Fibroblast of lung (primary cell): ENCODE data around the gene TNFSF9. TPM values are rescaled to one million over a fixed set of nuclear protein-coding genes. Genes with fewer than 3 reads are reported as not detected.

Source experiments
- DNase-seq, 2 donors: peaks; one replicate each; pipeline versions ENCODE4 v3.0.0 to v3.0.0-alpha.2; 2010; ENCODE audit warnings: low read depth in 2 of 2
- H2AFZ ChIP-seq: 2 replicates; pipeline ENCODE4 v1.5.1; 2012; ENCODE audit warnings: low read length, control low read depth, inconsistent platforms
- H3K27ac ChIP-seq: 2 replicates; pipeline ENCODE4 v1.5.1; 2011; ENCODE audit warnings: low read length, control low read depth; ENCODE audit not compliant: insufficient read depth
- H3K27me3 ChIP-seq: 2 replicates; pipeline ENCODE4 v1.5.1; 2011; ENCODE audit warnings: mild to moderate bottlenecking, low read length; ENCODE audit not compliant: control insufficient read depth, insufficient read depth
- H3K36me3 ChIP-seq: 2 replicates; pipeline ENCODE4 v1.5.1; 2011; ENCODE audit warnings: low read length; ENCODE audit not compliant: control insufficient read depth, insufficient read depth
- H3K4me1 ChIP-seq: 2 replicates; pipeline ENCODE4 v1.5.1; 2011; ENCODE audit warnings: low read length; ENCODE audit not compliant: control insufficient read depth, insufficient read depth; ENCODE audit errors: extremely low read depth
- H3K4me2 ChIP-seq: 2 replicates; pipeline ENCODE4 v1.5.1; 2011; ENCODE audit warnings: low read length, control low read depth; ENCODE audit not compliant: insufficient read depth; ENCODE audit errors: extremely low read depth
- H3K4me3 ChIP-seq, 4 experiments: fragments of 200-600 bp in 1 of 4; sonication (generic) in 1 of 4; replicated peaks in 1 of 4; 2 replicates each; pipeline ENCODE4 v1.5.1; 2011 to 2016; ENCODE audit warnings: low read length in 4 of 4, low read depth in 3 of 4, mild to moderate bottlenecking in 3 of 4, control low read depth in 2 of 4, inconsistent platforms in 1 of 4, mixed read lengths in 1 of 4; ENCODE audit not compliant: insufficient read depth in 1 of 4; ENCODE audit errors: control extremely low read depth in 1 of 4
- H3K79me2 ChIP-seq: 2 replicates; pipeline ENCODE4 v1.5.1; 2012; ENCODE audit warnings: mild to moderate bottlenecking, low read length, inconsistent platforms; ENCODE audit not compliant: control insufficient read depth, insufficient read depth
- H3K9ac ChIP-seq: 2 replicates; pipeline ENCODE4 v1.5.1; 2011; ENCODE audit warnings: mild to moderate bottlenecking, low read length, control low read depth; ENCODE audit not compliant: insufficient read depth
- H3K9me3 ChIP-seq: 2 replicates; pipeline ENCODE4 v1.5.1; 2012; ENCODE audit warnings: low read depth, low read length; ENCODE audit not compliant: control insufficient read depth, insufficient read depth
- H4K20me1 ChIP-seq: 2 replicates; pipeline ENCODE4 v1.5.1; 2011; ENCODE audit warnings: low read length; ENCODE audit not compliant: control insufficient read depth, insufficient read depth; ENCODE audit errors: extremely low read depth
- CTCF ChIP-seq, 2 donors: IDR thresholded peaks in 1 of 2; conservative IDR thresholded peaks in 1 of 2; 1 replicate in 1 of 2; 2 replicates in 1 of 2; pipeline ENCODE4 v1.5.1; 2011 to 2012; ENCODE audit warnings: low read length in 2 of 2, control low read depth in 1 of 2, inconsistent platforms in 1 of 2, low read depth in 1 of 2, mild to moderate bottlenecking in 1 of 2
- EZH2 ChIP-seq: IDR thresholded peaks from 2 replicates; pipeline ENCODE4 v1.5.1; 2012; ENCODE audit warnings: low read length, control low read depth, mild to moderate bottlenecking; ENCODE audit errors: missing control alignments
- polyA plus RNA-seq, 2 donors: library from polyadenylated mRNA; depleted of rRNA in 1 of 2; stranded (reverse) in 1 of 2; unstranded in 1 of 2; fragments of >200 nt; gene quantifications; 2 replicates each; pipeline ENCODE4 v1.2.1, GENCODE V29; 2011 to 2012; ENCODE audit warnings: missing spikeins in 1 of 2
- total RNA-seq: library from RNA; depleted of rRNA; stranded (reverse); fragments of >200 nt; gene quantifications from 2 replicates; pipeline ENCODE4 v1.2.1, GENCODE V29; 2014

The TNFSF9 gene
- total and polyA plus RNA-seq, 2 donors (not counting 1 experiment from before 2014, with no cell fraction given) = 0.22 to 0.66 TPM

- TF ChIP-seq EZH2 (no peak), CTCF (conservative IDR thresholded peaks at IDR 0.05 in 1 of 2, IDR thresholded peaks at IDR 0.05 in 1 of 2; ENCODE audit: low read depth in 1 of 2, low read length in 2 of 2) (no peak)
- Histone ChIP-seq H4K20me1 (no peaks in the 10 kb centered on the region), H3K4me3 (no peak overlapping the region)
Observed at GRCh38 chr19:6491802-6492592, 38.8 kb upstream of the TNFSF9 start.

GRCh38 chr19:6494438-6495036, 36.3 kb upstream of the TNFSF9 start:
- Histone ChIP-seq H3K4me2 (no peak overlapping the region), H3K4me1 (no peaks in the 10 kb centered on the region), H3K27ac (no peak overlapping the region), H3K27me3 (no peaks in the 10 kb centered on the region), H3K9me3 (no peaks in the 10 kb centered on the region), H3K36me3 (no peaks in the 10 kb centered on the region), H3K4me3 (no peak overlapping the region), H4K20me1 (no peaks in the 10 kb centered on the region), H3K79me2 (no peaks in the 10 kb centered on the region), H3K9ac (no peak overlapping the region), H2AFZ (no peak overlapping the region)
- no peak for DNase-seq
- TF ChIP-seq CTCF (conservative IDR thresholded peaks at IDR 0.05 in 1 of 2, IDR thresholded peaks at IDR 0.05 in 1 of 2; ENCODE audit: low read depth in 1 of 2, low read length in 2 of 2) (no peak), EZH2 (no peak)

More at GRCh38 chr19:6491802-6492592, 38.8 kb upstream of the TNFSF9 start:
- Histone ChIP-seq H3K9me3 (no peaks in the 10 kb centered on the region), H3K79me2 (no peaks in the 10 kb centered on the region), H3K27me3 (no peaks in the 10 kb centered on the region), H3K27ac (no peak overlapping the region), H3K4me1 (no peaks in the 10 kb centered on the region), H3K9ac (no peak overlapping the region), H3K4me2 (no peak overlapping the region), H3K36me3 (no peaks in the 10 kb centered on the region), H2AFZ (no peak overlapping the region)
- no peak for DNase-seq

DNA sequence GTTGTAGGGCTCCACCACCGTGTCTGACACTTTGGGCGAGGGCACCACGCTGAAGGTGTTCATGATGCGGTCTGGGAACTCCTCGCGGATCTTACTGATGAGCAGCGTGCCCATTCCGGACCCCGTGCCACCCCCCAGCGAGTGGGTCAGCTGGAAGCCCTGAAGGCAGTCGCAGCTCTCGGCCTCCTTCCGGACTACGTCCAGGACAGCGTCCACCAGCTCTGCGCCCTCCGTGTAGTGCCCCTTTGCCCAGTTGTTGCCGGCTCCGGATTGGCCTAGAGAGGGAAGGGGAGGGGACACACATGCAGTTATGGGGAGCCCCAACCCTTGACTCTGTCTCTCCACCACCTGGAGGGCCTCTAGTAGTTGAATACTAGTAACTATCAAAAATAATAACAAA, 34.9 kb upstream of the TNFSF9 start:
- TF ChIP-seq CTCF (conservative IDR thresholded peaks at IDR 0.05 in 1 of 2, IDR thresholded peaks at IDR 0.05 in 1 of 2; ENCODE audit: low read depth in 1 of 2, low read length in 2 of 2) = no peak
- TF ChIP-seq EZH2 = no peak
- no peak overlapping the region for H2AFZ ChIP-seq
- no peaks in the 10 kb centered on the region for H4K20me1 ChIP-seq
- no peaks in the 10 kb centered on the region for H3K79me2 ChIP-seq
- no peak overlapping the region for H3K27ac ChIP-seq
- DNase-seq = no peak
- no peak overlapping the region for H3K4me2 ChIP-seq
- H3K36me3 ChIP-seq = no peaks in the 10 kb centered on the region
- H3K27me3 ChIP-seq = no peaks in the 10 kb centered on the region
- no peaks in the 10 kb centered on the region for H3K4me1 ChIP-seq
- no peaks in the 10 kb centered on the region for H3K9me3 ChIP-seq
- H3K4me3 ChIP-seq = no peak overlapping the region
- H3K9ac ChIP-seq = no peak overlapping the region
